ENCODE results near the gene ZSWIM1.
A peak's percentile ranks its signal among the peaks of the same experiment; 100 is the strongest.

ZSWIM1 gene

DNA sequence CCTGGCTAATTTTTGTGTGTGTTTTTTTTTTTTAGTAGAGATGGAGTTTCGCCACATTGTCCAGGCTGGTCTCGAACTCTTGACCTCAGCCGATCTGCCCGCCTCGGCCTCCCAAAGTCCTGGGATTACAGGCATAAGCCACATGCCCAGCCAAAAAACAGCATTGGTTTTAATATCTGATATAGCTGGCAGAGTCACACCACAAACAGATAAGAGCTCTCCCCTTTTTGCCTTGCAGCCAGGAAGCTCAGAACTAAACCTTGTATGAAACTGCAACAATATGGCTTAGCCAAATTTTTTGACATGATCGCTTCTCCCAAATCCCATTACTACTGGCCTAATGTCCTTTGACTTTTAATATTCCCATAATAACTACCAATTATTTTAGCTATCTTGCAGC is 28.7 kb upstream of the ZSWIM1 start:
- Histone ChIP-seq H3K4me3 (ENCODE audit: low read length) (no peak overlapping the region), H4K20me1 (ENCODE audit: insufficient read depth, low read length) (no peaks in the 10 kb centered on the region), H3K9me3 (replicated peaks; ENCODE audit: insufficient read depth, low read length) (no peaks in the 10 kb centered on the region), H2AFZ (ENCODE audit: low read length) (no peak overlapping the region), H3K27ac (ENCODE audit: low read length) (no peak overlapping the region), H3K4me2 (ENCODE audit: low read depth, low read length) (no peak overlapping the region), H3K36me3 (replicated peaks; ENCODE audit: insufficient read depth, low read length) (no peaks in the 10 kb centered on the region), H3K4me1 (ENCODE audit: low read length) (no peaks in the 10 kb centered on the region; the same call in 1 of the 2 replicates), H3K9ac (ENCODE audit: low read length) (no peak overlapping the region), H3K27me3 (replicated peaks; ENCODE audit: insufficient read depth, low read length) (no peaks in the 10 kb centered on the region), H3K9me2 (replicated peaks; ENCODE audit: insufficient read depth, low read length) (no peaks in the 10 kb centered on the region), H3K79me2 (ENCODE audit: low read length) (peaks cover 24% of the 10 kb centered on the region), H3F3A (ENCODE audit: insufficient read depth, low read length) (no peaks in the 10 kb centered on the region)
- DNase-seq: no peak
- TF ChIP-seq EZH2 (optimal IDR thresholded peaks at IDR 0.05; ENCODE audit: low read depth, low read length) (no peak), EZH2phosphoT487 (IDR thresholded peaks at IDR 0.05; ENCODE audit: low read length) (no peak)
- TF ChIP-seq, protein P1, sequence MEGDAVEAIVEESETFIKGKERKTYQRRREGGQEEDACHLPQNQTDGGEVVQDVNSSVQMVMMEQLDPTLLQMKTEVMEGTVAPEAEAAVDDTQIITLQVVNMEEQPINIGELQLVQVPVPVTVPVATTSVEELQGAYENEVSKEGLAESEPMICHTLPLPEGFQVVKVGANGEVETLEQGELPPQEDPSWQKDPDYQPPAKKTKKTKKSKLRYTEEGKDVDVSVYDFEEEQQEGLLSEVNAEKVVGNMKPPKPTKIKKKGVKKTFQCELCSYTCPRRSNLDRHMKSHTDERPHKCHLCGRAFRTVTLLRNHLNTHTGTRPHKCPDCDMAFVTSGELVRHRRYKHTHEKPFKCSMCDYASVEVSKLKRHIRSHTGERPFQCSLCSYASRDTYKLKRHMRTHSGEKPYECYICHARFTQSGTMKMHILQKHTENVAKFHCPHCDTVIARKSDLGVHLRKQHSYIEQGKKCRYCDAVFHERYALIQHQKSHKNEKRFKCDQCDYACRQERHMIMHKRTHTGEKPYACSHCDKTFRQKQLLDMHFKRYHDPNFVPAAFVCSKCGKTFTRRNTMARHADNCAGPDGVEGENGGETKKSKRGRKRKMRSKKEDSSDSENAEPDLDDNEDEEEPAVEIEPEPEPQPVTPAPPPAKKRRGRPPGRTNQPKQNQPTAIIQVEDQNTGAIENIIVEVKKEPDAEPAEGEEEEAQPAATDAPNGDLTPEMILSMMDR (IDR thresholded peaks at IDR 0.05; ENCODE audit: low read length): no peak

DNA sequence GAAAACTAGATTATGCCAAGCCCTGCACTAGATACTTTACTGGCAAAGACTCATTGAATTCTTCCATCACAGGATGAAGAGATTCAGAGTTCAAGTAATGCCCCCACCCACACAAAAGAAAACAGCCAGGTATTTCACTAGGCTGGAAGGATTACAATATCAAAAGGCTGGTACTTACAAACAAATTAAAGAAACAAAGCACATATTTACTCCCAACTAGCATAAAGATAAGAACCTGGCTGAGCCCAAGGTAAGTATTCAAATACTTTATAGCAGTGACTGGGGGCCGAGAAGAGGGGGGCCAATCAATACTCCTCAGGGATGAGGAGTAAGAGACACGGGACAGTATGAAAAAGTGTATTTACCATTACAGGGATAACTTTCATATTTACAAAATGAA is 27.5 kb upstream of the ZSWIM1 start:
- Histone ChIP-seq H3K4me3 (ENCODE audit: low read length) (no peak overlapping the region), H4K20me1 (ENCODE audit: insufficient read depth, low read length) (no peaks in the 10 kb centered on the region), H3K27me3 (replicated peaks; ENCODE audit: insufficient read depth, low read length) (no peaks in the 10 kb centered on the region), H3K9ac (ENCODE audit: low read length) (no peak overlapping the region), H3K9me2 (replicated peaks; ENCODE audit: insufficient read depth, low read length) (no peaks in the 10 kb centered on the region), H3K27ac (ENCODE audit: low read length) (no peak overlapping the region), H3K36me3 (replicated peaks; ENCODE audit: insufficient read depth, low read length) (no peaks in the 10 kb centered on the region), H2AFZ (ENCODE audit: low read length) (no peak overlapping the region), H3K9me3 (replicated peaks; ENCODE audit: insufficient read depth, low read length) (no peaks in the 10 kb centered on the region), H3F3A (ENCODE audit: insufficient read depth, low read length) (no peaks in the 10 kb centered on the region), H3K4me2 (ENCODE audit: low read depth, low read length) (no peak overlapping the region), H3K79me2 (ENCODE audit: low read length) (peaks cover 30% of the 10 kb centered on the region), H3K4me1 (ENCODE audit: low read length) (peaks cover 5% of the 10 kb centered on the region)
- TF ChIP-seq, protein P1 (IDR thresholded peaks at IDR 0.05; ENCODE audit: low read length): no peak
- TF ChIP-seq EZH2 (optimal IDR thresholded peaks at IDR 0.05; ENCODE audit: low read depth, low read length) (no peak), EZH2phosphoT487 (IDR thresholded peaks at IDR 0.05; ENCODE audit: low read length) (no peak)
- no peak for DNase-seq

DNA sequence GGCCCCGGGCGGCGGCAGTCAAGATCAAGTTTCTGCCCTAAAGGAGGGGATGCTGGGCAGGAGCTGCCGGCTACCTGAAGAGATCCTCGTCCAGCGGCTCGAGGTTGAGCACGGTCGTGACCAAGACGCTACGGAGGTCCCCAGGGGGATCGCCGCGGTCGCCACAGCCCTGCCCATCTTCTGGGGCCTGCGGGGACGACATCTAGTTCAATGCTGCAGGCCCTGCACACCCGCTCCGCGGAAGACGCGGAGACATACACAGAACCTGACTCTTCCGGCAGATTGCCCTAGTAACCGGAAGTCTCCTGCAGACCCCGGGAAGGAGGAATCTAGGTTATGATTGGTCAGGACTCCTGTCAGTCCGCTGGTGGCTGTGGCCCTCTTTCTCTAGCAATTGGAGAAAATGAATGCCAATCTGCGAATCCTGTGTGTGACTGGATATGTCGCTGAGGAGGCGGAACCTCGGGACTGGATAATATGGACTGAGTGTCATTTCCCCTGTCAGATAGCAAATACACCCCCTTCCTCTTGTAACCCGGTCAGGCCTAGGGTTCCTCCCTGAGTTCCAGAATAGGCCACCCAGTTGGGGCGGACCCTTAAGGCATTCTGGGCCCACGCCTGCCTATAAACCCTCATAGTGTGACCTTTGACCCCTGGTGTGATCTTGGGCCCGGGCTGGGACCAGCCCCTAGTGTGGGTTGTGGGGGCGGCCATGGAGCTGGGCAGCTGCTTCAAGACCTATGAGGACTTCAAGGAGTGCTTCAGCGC is 23.7 kb upstream of the ZSWIM1 start, which contains the start of the genes ACOT8 and ZSWIM3:
Gene ACOT8 (minus strand): TSS at position 279 of the 768 bp plus-strand sequence. CDS start 77 bp downstream, at position 202.
Gene ZSWIM3 (plus strand): TSS at position 501 of the 768 bp plus-strand sequence. CDS start 212 bp downstream, at position 713.
- TF ChIP-seq EZH2phosphoT487 (IDR thresholded peaks at IDR 0.05; ENCODE audit: low read length) (no peak), EZH2 (optimal IDR thresholded peaks at IDR 0.05; ENCODE audit: low read depth, low read length) (no peak)
- TF ChIP-seq, protein P1 (IDR thresholded peaks at IDR 0.05; ENCODE audit: low read length): no peak
- peaks cover 6% of the 10 kb centered on the region for H3K4me1 ChIP-seq (ENCODE audit: low read length)
- H2AFZ ChIP-seq (ENCODE audit: low read length): peak within 1 kb of the TSS; percentile 96
- H3K27me3 ChIP-seq (replicated peaks; ENCODE audit: insufficient read depth, low read length): no peaks in the 10 kb centered on the region
- H3K9me3 ChIP-seq (replicated peaks; ENCODE audit: insufficient read depth, low read length): no peaks in the 10 kb centered on the region
- peak within 1 kb of the TSS; percentile 94 for H3K4me2 ChIP-seq (ENCODE audit: low read depth, low read length)
- peak within 1 kb of the TSS; percentile 47; the same call in 1 of the 2 replicates for H3K27ac ChIP-seq (ENCODE audit: low read length)
- H3K9me2 ChIP-seq (replicated peaks; ENCODE audit: insufficient read depth, low read length): no peaks in the 10 kb centered on the region
- peak; percentile 100 for DNase-seq
- peak within 1 kb of the TSS; percentile 81 for H3K9ac ChIP-seq (ENCODE audit: low read length)
- peaks cover 36% of the 10 kb centered on the region for H3K79me2 ChIP-seq (ENCODE audit: low read length)
- no peaks in the 10 kb centered on the region for H3K36me3 ChIP-seq (replicated peaks; ENCODE audit: insufficient read depth, low read length)
- H3K4me3 ChIP-seq (ENCODE audit: low read length): peak within 1 kb of the TSS; percentile 92
- H3F3A ChIP-seq (ENCODE audit: insufficient read depth, low read length): no peaks in the 10 kb centered on the region
- H4K20me1 ChIP-seq (ENCODE audit: insufficient read depth, low read length): no peaks in the 10 kb centered on the region
